ENCODE measurements around the gene CNKSR3. TPM values are rescaled to one million over a fixed set of nuclear protein-coding genes. Genes with fewer than 3 reads are reported as not detected.

Gene CNKSR3
- total RNA-seq, 1 donor = 0.31 TPM

DNA sequence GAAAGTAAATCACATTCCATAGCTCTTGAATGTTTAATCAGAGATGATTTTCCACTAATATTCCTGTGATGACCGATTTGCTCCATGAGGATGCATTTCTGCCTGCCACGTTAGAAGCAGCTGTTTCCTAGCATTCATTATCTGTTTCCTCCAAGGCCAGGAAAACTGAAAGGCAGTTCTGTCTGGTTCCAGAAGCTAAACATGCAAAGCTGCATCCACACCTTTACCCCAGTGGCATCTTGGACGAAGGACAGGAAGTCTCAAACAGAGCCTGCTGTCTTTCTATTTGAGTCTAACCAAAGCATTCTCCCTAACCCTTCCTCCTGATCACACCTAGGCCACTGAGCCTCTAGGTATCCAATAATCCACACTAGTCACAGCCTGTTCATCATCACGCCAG lies 27.6 kb downstream of the CNKSR3 start:
- H3K4me1 ChIP-seq (ENCODE audit: insufficient read depth, low read length) = no peaks in the 10 kb centered on the region
- no peaks in the 10 kb centered on the region for H3K27me3 ChIP-seq (ENCODE audit: insufficient read depth, low read length)
- no peaks in the 10 kb centered on the region for H3K9me3 ChIP-seq (ENCODE audit: low read depth, low read length)
- H3K4me3 ChIP-seq (ENCODE audit: low read length) = no peak overlapping the region

DNA sequence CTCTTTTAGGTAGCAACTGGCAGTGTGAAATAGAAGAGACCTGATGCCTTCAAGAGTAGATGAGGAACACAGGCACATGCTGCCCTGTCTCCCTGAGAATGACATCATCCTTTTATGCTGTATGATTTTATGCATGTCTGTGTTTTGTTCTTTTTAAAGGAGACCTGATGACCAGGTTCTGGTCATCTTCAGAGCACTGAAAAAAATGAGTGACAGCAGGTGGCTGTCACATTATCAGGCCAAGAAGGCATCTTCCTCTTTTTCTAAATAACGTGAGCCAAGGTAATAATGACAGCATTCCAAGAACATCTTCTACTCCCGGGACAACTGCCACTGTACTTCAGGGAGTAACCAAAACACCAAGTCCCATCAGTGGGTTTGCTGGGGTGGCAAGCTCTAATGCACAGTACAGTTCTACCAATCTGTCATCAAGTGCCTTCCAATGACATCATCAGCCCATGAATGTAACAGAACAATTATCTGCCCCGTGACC lies 28.9 kb downstream of the CNKSR3 start:
- Histone ChIP-seq H3K4me1 (ENCODE audit: insufficient read depth, low read length) (no peaks in the 10 kb centered on the region), H3K27me3 (ENCODE audit: insufficient read depth, low read length) (no peaks in the 10 kb centered on the region), H3K4me3 (ENCODE audit: low read length) (no peak overlapping the region), H3K9me3 (ENCODE audit: low read depth, low read length) (no peaks in the 10 kb centered on the region)

DNA sequence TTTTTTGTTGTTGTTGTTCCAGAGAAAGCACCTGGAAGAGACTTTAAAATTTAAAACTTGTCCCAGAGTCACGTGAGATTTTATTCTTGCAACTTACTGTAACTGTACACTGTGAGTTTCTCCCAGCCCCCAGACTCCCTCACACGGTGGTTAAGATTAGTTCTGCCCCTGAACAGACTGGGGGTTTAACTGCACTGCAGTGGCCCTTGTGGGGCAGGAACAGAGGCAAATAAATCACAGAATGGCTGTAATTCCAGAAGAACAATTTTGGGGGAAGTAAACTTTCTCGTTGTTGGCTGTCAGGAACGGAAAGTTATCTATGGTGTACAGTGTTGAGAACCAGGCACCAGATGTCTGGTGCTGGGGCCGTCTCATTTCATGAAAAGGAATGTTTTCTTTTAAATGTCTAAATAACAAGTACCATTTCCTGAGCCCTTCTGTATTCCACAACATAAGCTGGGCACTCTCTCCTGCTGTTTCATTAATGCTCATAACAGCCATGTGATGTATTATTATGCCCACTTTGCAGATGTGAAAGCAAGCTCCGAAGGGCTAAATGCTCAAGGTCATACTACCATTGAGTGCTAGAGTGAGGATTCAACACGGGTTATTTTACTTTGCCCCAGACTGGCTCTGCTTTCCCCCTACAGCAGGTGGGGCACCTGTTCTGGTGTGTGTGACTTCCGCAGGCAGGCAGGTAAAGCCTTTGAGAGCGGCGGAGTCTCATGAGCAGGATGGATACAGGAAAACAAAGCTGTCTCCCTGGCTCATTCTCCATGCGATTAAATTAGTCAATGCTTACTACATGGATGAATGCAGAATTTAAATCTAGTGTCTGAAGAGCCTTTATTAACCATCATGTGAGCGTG lies 30.5 kb downstream of the CNKSR3 start:
- H3K4me1 ChIP-seq (ENCODE audit: insufficient read depth, low read length) = no peaks in the 10 kb centered on the region
- H3K27me3 ChIP-seq (ENCODE audit: insufficient read depth, low read length) = no peaks in the 10 kb centered on the region
- no peak overlapping the region for H3K4me3 ChIP-seq (ENCODE audit: low read length)
- H3K9me3 ChIP-seq (ENCODE audit: low read depth, low read length) = no peaks in the 10 kb centered on the region

DNA sequence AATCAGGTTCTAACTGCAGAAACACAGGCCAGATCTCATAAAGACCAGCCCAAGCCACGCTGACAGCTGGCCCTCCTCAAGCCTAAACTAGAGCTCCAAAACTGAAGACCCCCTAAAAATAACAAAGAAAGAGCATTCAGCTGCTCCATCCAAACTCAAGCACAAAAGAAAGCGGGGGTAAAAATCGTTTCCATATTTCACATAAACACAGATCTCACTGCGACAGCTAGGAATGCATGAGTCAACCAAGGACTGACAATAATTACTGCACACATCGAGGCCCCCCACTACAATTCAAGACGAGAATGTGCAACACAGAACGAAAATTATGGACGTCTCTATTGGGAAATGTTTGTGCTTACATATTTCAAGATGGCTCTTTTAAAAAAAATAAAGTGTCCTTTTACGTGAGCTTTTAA lies 31.1 kb downstream of the CNKSR3 start:
- Histone ChIP-seq H3K9me3 (ENCODE audit: low read depth, low read length) (no peaks in the 10 kb centered on the region), H3K27me3 (ENCODE audit: insufficient read depth, low read length) (no peaks in the 10 kb centered on the region), H3K4me1 (ENCODE audit: insufficient read depth, low read length) (no peaks in the 10 kb centered on the region), H3K4me3 (ENCODE audit: low read length) (no peak overlapping the region)

DNA sequence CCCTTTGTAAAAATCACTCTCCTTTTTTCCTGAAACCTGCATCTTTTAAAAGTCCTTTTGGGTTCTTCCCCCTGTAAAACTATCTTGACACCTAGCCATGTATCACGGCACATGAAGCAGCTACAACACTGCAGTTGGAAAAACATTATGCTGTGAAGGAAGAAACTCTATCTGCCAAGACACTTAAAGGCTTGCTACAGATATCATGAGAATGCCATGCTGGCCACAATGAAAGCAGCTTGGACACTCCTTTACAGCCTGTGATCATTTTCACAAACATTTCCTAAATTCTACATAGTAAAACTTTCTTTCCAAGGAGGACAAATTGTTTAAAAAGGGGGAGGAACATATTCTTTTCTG lies 31.8 kb downstream of the CNKSR3 start:
- H3K27me3 ChIP-seq (ENCODE audit: insufficient read depth, low read length) = no peaks in the 10 kb centered on the region
- no peaks in the 10 kb centered on the region for H3K9me3 ChIP-seq (ENCODE audit: low read depth, low read length)
- H3K4me3 ChIP-seq (ENCODE audit: low read length) = no peak overlapping the region
- no peaks in the 10 kb centered on the region for H3K4me1 ChIP-seq (ENCODE audit: insufficient read depth, low read length)

DNA sequence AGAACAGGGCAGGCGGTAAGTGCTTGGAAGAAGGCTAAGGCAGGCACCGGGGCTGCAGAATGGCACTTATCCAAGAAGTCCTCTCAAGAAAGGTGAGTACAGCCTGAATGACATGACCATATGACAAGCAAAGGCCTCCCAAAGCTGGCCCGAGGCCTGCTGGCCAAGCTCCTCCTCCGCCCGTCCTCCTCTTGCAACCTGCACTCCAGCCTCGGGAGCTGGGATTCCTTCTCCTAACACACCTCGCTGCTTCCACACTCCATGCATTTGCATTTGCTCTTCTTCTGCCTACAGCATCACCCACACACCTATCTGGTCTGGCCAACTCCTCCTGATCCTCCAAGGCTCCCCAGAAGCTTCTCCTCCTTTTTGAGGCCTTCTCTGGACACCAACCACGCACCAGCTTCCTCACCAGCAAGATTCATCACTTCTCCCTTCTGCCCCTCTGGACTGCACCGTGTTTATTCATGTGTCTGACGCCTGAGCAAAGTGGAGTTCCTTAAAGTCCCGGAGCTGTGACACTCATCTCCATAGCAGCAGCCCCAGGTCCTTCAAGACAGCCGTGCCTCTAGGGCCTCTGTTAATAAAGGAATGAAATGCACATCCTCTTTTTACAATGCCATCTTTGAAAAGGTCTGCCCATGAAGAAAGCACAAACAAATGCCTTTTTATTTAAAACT lies 32.3 kb downstream of the CNKSR3 start:
- H3K4me3 ChIP-seq (ENCODE audit: low read length) = no peak overlapping the region
- no peaks in the 10 kb centered on the region for H3K4me1 ChIP-seq (ENCODE audit: insufficient read depth, low read length)
- no peaks in the 10 kb centered on the region for H3K9me3 ChIP-seq (ENCODE audit: low read depth, low read length)
- H3K27me3 ChIP-seq (ENCODE audit: insufficient read depth, low read length) = no peaks in the 10 kb centered on the region

DNA sequence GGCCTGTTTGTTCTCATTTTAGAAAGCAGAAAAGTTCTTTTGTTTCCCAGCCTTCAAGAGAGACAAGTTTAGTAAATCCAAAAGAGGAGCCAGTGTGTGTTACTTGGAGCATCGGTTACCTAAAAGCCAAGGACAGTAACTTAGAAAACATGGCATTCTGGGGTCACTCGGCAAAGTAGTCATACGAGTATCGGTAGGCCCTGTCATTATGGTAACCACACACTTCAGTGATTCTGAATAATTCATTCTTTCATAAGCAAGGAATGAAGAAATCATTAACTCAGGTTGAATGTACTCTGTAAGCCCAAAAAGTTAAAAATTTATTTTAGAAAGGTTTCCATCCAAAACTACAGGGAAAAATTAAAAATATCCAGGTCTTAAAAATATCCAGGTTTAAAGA lies 34.0 kb downstream of the CNKSR3 start:
- H3K4me1 ChIP-seq (ENCODE audit: insufficient read depth, low read length) = no peaks in the 10 kb centered on the region
- no peaks in the 10 kb centered on the region for H3K27me3 ChIP-seq (ENCODE audit: insufficient read depth, low read length)
- H3K4me3 ChIP-seq (ENCODE audit: low read length) = no peak overlapping the region
- no peaks in the 10 kb centered on the region for H3K9me3 ChIP-seq (ENCODE audit: low read depth, low read length)

DNA sequence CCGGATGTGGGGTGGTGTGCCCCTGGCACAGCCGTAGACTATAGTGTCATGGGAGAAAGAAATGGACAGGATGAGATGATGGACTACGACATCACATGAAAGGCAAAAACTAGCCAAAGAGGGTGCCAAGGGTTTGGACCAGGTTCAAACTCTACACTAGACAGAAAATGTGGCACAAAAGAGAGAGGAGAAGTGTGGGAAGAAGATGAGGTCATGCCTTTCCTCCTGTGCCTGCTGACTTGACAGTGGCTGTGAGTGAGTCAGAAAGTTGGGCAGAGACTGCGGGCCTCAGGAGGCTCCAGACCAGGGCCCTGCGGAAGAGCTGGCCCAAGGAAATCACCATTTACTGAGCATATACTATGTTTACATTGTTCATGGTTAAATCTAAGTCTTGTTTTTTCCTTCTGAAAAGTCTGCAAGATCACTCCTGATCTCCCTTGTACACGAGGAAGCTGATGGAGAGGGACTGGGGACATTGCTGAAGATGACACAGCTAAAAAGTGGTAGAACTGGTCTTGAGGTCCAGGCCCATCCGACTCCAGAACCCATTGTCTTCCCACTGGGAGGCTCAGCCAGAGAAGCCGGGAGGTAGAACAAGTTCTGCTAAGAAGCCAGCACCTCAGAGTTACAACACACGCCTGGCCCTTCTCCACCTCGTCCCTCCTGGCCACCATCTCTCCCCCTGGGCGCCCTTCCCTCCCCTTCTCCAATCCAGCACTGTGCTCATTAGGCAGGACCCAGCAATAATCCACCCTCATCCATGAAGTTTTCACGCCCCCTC lies 35.6 kb downstream of the CNKSR3 start:
- no peak overlapping the region for H3K4me3 ChIP-seq (ENCODE audit: low read length)
- no peaks in the 10 kb centered on the region for H3K4me1 ChIP-seq (ENCODE audit: insufficient read depth, low read length)
- no peaks in the 10 kb centered on the region for H3K9me3 ChIP-seq (ENCODE audit: low read depth, low read length)
- H3K27me3 ChIP-seq (ENCODE audit: insufficient read depth, low read length) = no peaks in the 10 kb centered on the region

DNA sequence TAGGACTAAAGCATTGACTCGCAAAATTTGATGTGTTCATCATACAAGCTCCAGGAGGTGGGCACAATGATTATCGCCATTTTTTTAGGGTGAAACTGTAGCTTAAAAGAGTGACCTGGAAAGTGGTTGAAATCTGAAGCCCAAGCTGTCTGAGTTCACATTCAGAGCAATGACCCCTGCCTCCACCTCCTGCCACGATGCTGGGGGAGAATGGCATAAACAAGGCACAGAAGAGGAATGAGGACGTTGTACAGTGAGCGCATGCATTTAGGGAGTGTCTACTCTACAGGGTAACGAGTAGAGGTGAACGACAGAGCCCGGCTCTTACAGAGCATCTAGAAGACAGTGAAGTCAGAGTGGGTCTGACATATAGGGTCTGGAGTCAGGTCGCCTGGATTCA lies 37.2 kb downstream of the CNKSR3 start:
- H3K9me3 ChIP-seq (ENCODE audit: low read depth, low read length) = no peaks in the 10 kb centered on the region
- no peaks in the 10 kb centered on the region for H3K27me3 ChIP-seq (ENCODE audit: insufficient read depth, low read length)
- no peak overlapping the region for H3K4me3 ChIP-seq (ENCODE audit: low read length)
- no peaks in the 10 kb centered on the region for H3K4me1 ChIP-seq (ENCODE audit: insufficient read depth, low read length)

DNA sequence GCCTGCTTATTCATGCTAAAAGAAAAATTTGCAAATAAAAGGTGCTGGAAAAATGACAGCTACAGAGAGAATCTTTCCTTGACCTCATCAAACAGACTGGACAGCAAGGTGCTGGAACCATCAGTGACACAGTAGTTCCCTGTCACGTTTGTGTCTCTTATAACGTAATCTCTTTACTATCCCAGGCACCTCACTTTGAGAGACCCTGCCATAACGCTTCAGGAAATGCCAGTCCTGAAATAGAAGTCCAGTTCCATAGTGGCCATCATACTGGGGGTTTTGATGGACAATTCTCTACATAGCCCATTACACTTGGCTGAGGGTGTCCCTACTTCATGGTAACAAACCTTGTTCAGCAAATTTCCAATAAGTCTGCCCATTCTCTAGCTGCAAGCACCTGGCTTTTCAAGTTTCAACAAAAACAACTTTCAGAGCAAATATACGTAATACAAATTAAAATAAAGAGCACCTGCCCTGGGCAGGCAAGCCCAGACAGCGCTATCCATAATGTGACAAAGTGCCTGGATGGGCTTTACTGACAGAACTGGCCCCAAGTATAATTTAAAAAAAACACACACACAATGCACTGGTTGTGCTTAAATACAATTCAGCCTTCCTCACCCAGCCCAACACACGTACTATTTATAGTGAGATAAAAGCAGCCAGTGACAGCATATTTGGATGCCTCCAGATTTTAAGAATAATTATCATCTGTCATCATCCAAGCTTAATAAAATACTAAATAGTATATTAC lies 38.7 kb downstream of the CNKSR3 start:
- H3K27me3 ChIP-seq (ENCODE audit: insufficient read depth, low read length) = no peaks in the 10 kb centered on the region
- no peaks in the 10 kb centered on the region for H3K9me3 ChIP-seq (ENCODE audit: low read depth, low read length)
- H3K4me3 ChIP-seq (ENCODE audit: low read length) = no peak overlapping the region
- H3K4me1 ChIP-seq (ENCODE audit: insufficient read depth, low read length) = no peaks in the 10 kb centered on the region

DNA sequence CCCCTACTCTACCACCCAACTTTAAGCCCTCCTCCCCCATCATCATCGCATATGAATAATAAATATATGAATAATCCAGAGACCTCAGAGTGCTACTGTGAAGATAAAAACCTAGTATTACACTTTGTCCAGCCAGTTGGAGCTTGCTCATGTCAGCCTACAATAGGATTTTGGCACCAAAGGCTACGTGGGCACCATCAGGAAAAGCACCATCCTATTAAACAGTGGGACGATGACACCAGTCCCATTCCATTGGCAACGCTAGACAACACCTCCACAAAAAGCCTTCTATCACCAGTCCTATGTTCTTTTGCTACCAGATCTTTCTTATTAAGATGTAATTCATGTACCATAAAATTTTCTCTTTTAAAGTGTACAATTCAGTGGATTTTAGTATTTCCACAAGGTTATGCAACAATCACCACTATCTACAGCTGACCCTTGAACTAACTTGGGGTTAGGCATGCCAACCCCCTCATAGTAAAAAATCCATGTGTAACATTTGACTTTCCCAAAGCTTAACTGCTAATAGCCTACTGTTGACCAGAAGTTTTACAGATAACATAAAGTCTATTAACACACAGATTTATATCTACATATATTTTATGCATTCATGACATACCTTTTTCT lies 41.1 kb downstream of the CNKSR3 start:
- no peaks in the 10 kb centered on the region for H3K27me3 ChIP-seq (ENCODE audit: insufficient read depth, low read length)
- no peaks in the 10 kb centered on the region for H3K9me3 ChIP-seq (ENCODE audit: low read depth, low read length)
- H3K4me1 ChIP-seq (ENCODE audit: insufficient read depth, low read length) = no peaks in the 10 kb centered on the region
- no peak overlapping the region for H3K4me3 ChIP-seq (ENCODE audit: low read length)

DNA sequence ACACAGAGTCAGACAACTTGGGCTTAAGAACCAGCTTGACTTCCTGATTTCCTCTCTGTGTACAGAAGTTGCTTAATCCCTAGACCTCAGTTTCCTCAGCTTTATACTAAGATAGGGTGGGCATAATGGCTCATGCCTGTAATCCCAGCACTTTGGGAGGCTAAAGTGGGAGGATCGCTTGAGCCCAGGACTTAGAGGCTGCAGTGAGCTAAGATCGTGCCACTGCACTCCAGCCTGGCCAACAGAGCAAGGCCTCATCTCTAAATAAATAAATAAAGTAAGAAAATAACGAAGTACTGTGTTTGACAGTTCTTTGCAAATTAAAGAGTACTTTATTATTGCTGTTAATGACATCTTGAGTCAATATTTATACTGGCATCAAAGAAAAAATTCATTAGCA lies 41.7 kb downstream of the CNKSR3 start:
- H3K27me3 ChIP-seq (ENCODE audit: insufficient read depth, low read length) = no peaks in the 10 kb centered on the region
- H3K4me1 ChIP-seq (ENCODE audit: insufficient read depth, low read length) = no peaks in the 10 kb centered on the region
- no peak overlapping the region for H3K4me3 ChIP-seq (ENCODE audit: low read length)
- no peaks in the 10 kb centered on the region for H3K9me3 ChIP-seq (ENCODE audit: low read depth, low read length)

DNA sequence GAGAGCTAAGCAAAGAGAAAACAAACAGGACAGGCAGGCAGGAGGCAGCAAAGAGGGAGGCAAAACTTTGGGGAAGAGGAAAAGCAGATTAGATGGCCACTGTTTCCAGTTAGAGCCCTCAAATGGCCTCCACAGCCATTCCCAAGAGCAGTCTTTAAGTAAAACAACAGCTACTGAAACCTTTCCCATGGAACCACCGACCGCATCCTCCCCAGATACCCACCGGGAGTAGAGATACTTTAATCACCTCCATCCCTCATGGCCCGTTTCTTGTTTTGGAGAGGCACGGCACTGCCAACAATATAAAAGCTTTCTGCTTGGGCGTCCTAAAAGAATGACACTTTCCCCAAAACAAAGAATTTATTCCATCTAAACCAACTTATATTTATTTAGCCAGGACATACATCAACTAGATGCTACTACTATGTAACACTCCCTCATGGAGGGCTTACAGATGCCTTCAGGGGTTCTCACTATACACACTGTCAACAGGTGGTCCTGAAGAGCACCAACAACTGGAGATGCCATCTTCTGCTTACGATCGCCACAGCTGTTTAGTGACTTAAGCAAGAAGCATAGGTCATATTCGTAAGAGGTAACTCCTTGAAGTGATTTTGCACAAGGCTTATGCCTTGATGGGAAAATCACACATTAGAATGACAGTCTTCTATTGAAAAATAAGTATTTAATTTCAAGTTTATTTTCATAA lies 43.4 kb downstream of the CNKSR3 start:
- Histone ChIP-seq H3K4me3 (ENCODE audit: low read length) (no peak overlapping the region), H3K9me3 (ENCODE audit: low read depth, low read length) (no peaks in the 10 kb centered on the region), H3K27me3 (ENCODE audit: insufficient read depth, low read length) (no peaks in the 10 kb centered on the region), H3K4me1 (ENCODE audit: insufficient read depth, low read length) (no peaks in the 10 kb centered on the region)

DNA sequence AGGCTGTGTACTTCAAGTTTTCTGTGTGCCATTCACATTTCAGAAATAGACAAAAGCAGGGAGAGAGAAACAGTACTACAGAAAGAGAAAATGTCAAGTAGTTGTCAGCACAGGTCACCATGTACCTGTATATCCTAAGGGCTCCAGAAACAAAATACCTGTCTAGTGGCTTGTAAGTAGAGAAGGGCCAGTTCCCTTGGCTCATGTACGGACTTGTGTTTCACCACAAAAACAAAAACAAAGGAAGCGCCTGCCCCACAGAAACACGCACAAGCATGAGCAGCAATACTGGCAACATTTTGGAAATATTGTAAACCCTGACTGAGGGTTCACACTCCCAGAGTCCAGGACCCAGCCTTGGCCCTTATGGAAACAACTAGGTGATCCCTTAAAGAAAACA lies 44.3 kb downstream of the CNKSR3 start:
- Histone ChIP-seq H3K9me3 (ENCODE audit: low read depth, low read length) (no peaks in the 10 kb centered on the region), H3K4me3 (ENCODE audit: low read length) (no peak overlapping the region), H3K27me3 (ENCODE audit: insufficient read depth, low read length) (no peaks in the 10 kb centered on the region), H3K4me1 (ENCODE audit: insufficient read depth, low read length) (no peaks in the 10 kb centered on the region)
